Neural progenitor cell (in vitro differentiated cells): ENCODE measurements around the gene PHF13.

Experiments
- CTCF ChIP-seq: fragments of 200-600 bp; sonication (generic); IDR thresholded peaks from 2 replicates; pipeline ENCODE4 v1.5.1; 2017; ENCODE audit warnings: antibody characterized with exemption, mild to moderate bottlenecking
- EZH2 ChIP-seq: fragments of 200-600 bp; sonication (generic); IDR thresholded peaks from 2 replicates; pipeline ENCODE4 v1.6.1; 2017; ENCODE audit warnings: antibody characterized with exemption, mild to moderate bottlenecking, moderate library complexity
- EZH2phosphoT487 ChIP-seq: fragments of 200-600 bp; sonication (generic); IDR thresholded peaks from 2 replicates; pipeline ENCODE4 v1.6.1; 2017; ENCODE audit warnings: antibody characterized with exemption

GRCh38 chr1:6601049-6601922 is 12.2 kb upstream of the PHF13 start:
- no peak for TF ChIP-seq CTCF
- TF ChIP-seq EZH2 = no peak
- no peak for TF ChIP-seq EZH2phosphoT487
